Posterior cingulate gyrus (tissue), 11 donors: ENCODE measurements around the gene LENG1.
"Not testable (repeated sequence)": the region's sequence is repeated elsewhere in the genome, so short reads cannot be mapped to it uniquely, and the experiment has no call there.

ENCODE experiments used
- DNase-seq, 10 donors: peaks; one replicate each; pipeline versions ENCODE4 v3.0.0 to v3.0.0-alpha.2; 2020 to 2021; ENCODE audit warnings: mixed read lengths in 3 of 10
- intact Hi-C: fragments of 100-400 bp; cut with DNase I; formaldehyde crosslinking; loops from one replicate; pipeline ENCODE4 v1.15.1; 2023

LENG1 gene

GRCh38 chr19:54190503-54191010, 31.0 kb upstream of the LENG1 start:
- intact Hi-C loops: no loop called here
- DNase-seq: peak; percentile 99 to 100 (median 100)

- DNase-seq: peak; percentile 99 to 100 (median 100)
- intact Hi-C loops: loop anchor here (5.0 kb wide), 1 partner anchor 42 kb away; no protein-coding TSS in a partner anchor
Observed at GRCh38 chr19:54189735-54190502, 30.4 kb upstream of the LENG1 start.

GRCh38 chr19:54189145-54189734, 29.7 kb upstream of the LENG1 start, which contains the start of gene MBOAT7:
TSS of gene MBOAT7 (minus strand) at chr19:54189580. CDS start at chr19:54188508, 1,072 bp downstream.
- intact Hi-C loops: loop anchor here (5.0 kb wide), 1 partner anchor 43 kb away; no protein-coding TSS in a partner anchor
- DNase-seq: peak in 1 of 10 donors; percentile 34

- intact Hi-C loops: loop anchor here (5.0 kb wide), 1 partner anchor 44 kb away; no protein-coding TSS in a partner anchor
- DNase-seq: peak in 2 of 10 donors; percentile 59 to 72
Observed at GRCh38 chr19:54188215-54188871, 28.8 kb upstream of the LENG1 start.

- intact Hi-C loops: loop anchor here (5.0 kb wide), 1 partner anchor 45 kb away; no protein-coding TSS in a partner anchor
- peak in 2 of 10 donors; percentile 61 to 72 for DNase-seq
Observed at GRCh38 chr19:54186934-54187381, 27.4 kb upstream of the LENG1 start.

- intact Hi-C loops: loop anchor here (5.0 kb wide), 1 partner anchor 46 kb away; no protein-coding TSS in a partner anchor
- peak in 2 of 10 donors; percentile 39 to 47 for DNase-seq
Observed at GRCh38 chr19:54186351-54186750, 26.8 kb upstream of the LENG1 start.

- DNase-seq: peak in 2 of 10 donors; percentile 62 to 73
- intact Hi-C loops: no loop called here
Observed at GRCh38 chr19:54183431-54183830, 23.9 kb upstream of the LENG1 start.

GRCh38 chr19:54181894-54182293, 22.4 kb upstream of the LENG1 start:
- intact Hi-C loops, DNase-seq: not testable (repeated sequence)

- intact Hi-C loops: no loop called here
Observed at GRCh38 chr19:54180691-54181091, 21.2 kb upstream of the LENG1 start.

GRCh38 chr19:54179921-54180461, 20.5 kb upstream of the LENG1 start:
- peak in 9 of 10 donors; percentile 39 to 95 (median 64) for DNase-seq
- intact Hi-C loops: no loop called here

More at GRCh38 chr19:54180691-54181091, 21.2 kb upstream of the LENG1 start:
- peak in 1 of 10 donors; percentile 73 for DNase-seq

GRCh38 chr19:54179262-54179852, 19.8 kb upstream of the LENG1 start:
- intact Hi-C loops: no loop called here
- no peak for DNase-seq

- intact Hi-C loops: no loop called here
- peak in 8 of 10 donors; percentile 38 to 94 (median 59) for DNase-seq
Observed at GRCh38 chr19:54178581-54179261, 19.2 kb upstream of the LENG1 start.

GRCh38 chr19:54173951-54174834, 14.7 kb upstream of the LENG1 start:
- intact Hi-C loops: no loop called here
- DNase-seq: peak in 1 of 10 donors; percentile 62

GRCh38 chr19:54173359-54173699, 13.8 kb upstream of the LENG1 start:
- peak in 1 of 10 donors; percentile 7 for DNase-seq
- intact Hi-C loops: no loop called here

- peak in 2 of 10 donors; percentile 53 to 57 for DNase-seq
- intact Hi-C loops: no loop called here
Observed at GRCh38 chr19:54172471-54173358, 13.2 kb upstream of the LENG1 start, which contains the start of gene TMC4. TSS of gene TMC4 (minus strand) at chr19:54173160. CDS start at chr19:54173117, 43 bp downstream.

GRCh38 chr19:54171736-54172431, 12.4 kb upstream of the LENG1 start:
- DNase-seq: peak in 2 of 10 donors; percentile 31 to 46
- intact Hi-C loops: not testable (repeated sequence)
